Fibroblast of the aortic adventitia (primary cell): ENCODE data around the gene TMEM212. TPM values are rescaled to one million over a fixed set of nuclear protein-coding genes. Genes with fewer than 3 reads are reported as not detected.
"Not testable (repeated sequence)": the region's sequence is repeated elsewhere in the genome, so short reads cannot be mapped to it uniquely, and the experiment has no call there.

ENCODE experiments used
- DNase-seq: peaks from one replicate; pipeline ENCODE4 v3.0.0-alpha.2; 2010; ENCODE audit warnings: low read depth
- H3K4me3 ChIP-seq: 2 replicates; pipeline ENCODE4 v1.5.1; 2011; ENCODE audit warnings: low read depth, mild to moderate bottlenecking, control low read depth, low read length, moderate library complexity
- total RNA-seq: library from RNA; depleted of rRNA; stranded (reverse); fragments of >200 nt; gene quantifications from 2 replicates; pipeline ENCODE4 v1.2.3, GENCODE V29; 2012; ENCODE audit warnings: low replicate concordance
- TF ChIP-seq, protein P1 (sequence below): IDR thresholded peaks from 2 replicates; pipeline ENCODE4 v1.5.1; 2011; ENCODE audit warnings: mild to moderate bottlenecking, low read length, control low read depth, inconsistent platforms; ENCODE audit not compliant: insufficient read depth

The TMEM212 gene
- total RNA-seq, 1 donor: not detected

DNA sequence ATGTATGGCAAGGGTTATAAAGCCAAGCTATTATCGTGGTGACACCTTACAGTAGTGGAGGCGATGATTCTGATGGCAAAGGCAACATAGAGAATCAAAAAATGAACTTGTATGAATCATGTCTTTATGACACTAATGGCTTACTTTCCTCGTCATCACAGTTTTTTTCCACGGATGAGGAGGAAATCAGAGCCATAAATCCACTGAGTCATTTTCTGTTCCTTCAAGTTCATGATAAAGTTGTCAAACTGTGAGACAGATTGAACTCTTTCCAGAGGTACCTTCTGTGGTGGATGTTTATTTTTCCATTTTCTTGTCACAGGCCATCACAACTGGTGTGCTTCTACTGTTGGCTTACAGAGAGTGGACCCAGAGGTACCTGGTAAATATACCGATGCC lies 8.5 kb downstream of the TMEM212 start:
- TF ChIP-seq, protein P1, sequence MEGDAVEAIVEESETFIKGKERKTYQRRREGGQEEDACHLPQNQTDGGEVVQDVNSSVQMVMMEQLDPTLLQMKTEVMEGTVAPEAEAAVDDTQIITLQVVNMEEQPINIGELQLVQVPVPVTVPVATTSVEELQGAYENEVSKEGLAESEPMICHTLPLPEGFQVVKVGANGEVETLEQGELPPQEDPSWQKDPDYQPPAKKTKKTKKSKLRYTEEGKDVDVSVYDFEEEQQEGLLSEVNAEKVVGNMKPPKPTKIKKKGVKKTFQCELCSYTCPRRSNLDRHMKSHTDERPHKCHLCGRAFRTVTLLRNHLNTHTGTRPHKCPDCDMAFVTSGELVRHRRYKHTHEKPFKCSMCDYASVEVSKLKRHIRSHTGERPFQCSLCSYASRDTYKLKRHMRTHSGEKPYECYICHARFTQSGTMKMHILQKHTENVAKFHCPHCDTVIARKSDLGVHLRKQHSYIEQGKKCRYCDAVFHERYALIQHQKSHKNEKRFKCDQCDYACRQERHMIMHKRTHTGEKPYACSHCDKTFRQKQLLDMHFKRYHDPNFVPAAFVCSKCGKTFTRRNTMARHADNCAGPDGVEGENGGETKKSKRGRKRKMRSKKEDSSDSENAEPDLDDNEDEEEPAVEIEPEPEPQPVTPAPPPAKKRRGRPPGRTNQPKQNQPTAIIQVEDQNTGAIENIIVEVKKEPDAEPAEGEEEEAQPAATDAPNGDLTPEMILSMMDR: no peak
- H3K4me3 ChIP-seq: no peak overlapping the region
- peak; percentile 88 for DNase-seq

DNA sequence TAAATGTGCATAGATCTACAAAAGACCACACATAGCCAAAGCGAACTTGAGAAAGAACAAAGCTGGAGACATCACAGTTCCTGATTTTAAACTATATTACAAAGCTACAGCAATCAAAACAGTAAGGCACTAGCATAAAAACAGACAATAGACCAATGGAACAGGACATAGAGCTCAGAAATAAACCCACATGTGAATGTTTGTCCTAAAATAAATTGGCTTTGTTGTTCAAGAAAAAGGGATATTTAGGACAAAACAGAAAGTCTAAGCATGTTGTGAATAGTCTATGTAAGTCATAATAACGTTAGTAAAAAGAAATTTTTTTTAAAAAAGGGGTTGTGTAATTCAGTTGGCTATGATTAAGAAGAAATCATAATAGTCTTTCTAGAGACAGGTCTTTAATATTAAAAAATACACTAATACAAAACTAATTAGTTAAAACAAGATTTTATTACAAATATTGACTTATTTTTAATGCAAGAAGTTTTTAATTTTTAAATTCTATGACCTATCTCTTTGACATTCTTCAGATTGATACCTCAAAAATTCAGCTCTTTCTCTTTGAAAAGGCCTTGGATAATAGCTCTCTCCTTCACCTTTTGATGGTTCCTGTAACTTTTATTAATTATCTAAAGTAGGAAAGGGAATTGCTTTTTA lies 11.6 kb downstream of the TMEM212 start:
- TF ChIP-seq, protein P1: no peak
- H3K4me3 ChIP-seq: no peak overlapping the region

DNA sequence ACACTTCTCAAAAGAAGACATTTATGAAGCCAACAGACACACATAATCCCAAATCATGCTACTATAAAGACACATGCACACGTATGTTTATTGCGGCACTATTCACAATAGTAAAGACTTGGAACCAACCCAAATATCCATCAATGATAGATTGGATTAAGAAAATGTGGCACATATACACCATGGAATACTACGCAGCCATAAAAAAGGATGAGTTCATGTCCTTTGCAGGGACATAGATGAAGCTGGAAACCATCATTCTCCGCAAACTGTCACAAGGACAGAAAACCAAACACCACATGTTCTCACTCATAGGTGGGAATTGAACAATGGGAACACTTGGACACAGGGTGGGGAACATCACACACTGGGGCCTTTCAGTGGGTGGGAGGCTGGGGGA lies 15.6 kb downstream of the TMEM212 start:
- H3K4me3 ChIP-seq, DNase-seq: not testable (repeated sequence)

More for the DNA sequence above, 11.6 kb downstream of the TMEM212 start:
- DNase-seq: no peak

DNA sequence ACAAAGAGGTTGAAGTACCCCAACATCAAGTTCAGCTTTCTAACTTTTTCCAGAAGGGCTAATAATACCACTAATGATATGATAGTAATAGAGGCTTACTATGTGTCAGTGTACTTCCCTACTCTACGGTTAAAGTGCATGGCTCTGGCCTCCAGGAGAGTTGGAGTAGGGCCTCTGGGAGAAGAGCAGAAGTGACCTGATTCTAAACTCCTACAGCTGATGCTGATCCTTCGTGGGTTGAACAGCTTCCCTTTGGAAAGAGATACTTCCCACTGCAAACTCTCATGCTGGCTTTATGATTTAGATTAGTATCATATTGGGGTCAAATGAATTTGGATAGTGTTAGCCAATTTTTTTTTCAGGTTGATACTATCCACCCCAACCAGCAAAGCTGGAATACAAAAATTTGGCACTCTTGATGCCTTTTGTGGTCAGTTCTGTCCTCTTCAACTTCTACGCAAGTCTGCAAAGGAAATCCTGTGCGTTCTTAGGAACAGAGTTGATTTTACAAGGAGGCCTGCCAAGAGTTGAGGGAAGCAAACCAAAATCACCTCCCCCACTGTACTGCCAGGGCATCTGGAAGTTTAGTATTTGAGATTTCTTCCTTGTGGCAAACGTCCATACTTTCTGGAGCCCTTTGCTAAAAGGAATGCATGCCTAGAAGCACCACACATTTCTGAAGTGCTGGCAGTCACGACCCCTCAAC lies 17.8 kb downstream of the TMEM212 start:
- TF ChIP-seq, protein P1: no peak
- peak; percentile 97 for DNase-seq
- H3K4me3 ChIP-seq: no peak overlapping the region

DNA sequence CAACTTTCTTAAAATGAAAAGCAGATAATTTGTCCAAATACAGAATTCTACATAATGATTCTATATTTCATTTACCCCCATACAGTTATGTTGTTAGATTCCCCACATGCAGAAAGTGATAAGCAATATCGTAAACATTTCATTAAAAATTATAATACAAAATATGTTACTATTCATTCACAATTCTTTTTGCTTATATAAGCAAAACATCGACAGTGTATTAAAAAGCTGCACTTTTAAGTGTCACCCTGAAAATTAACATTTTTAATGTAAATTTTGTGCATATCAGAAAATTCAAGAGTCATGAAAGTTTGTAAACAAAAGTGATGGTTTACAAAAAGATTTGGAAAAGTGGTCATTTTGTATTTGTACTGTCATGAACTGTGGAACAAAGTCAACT lies 19.2 kb downstream of the TMEM212 start:
- TF ChIP-seq, protein P1: no peak
- H3K4me3 ChIP-seq: no peak overlapping the region
- DNase-seq: no peak

DNA sequence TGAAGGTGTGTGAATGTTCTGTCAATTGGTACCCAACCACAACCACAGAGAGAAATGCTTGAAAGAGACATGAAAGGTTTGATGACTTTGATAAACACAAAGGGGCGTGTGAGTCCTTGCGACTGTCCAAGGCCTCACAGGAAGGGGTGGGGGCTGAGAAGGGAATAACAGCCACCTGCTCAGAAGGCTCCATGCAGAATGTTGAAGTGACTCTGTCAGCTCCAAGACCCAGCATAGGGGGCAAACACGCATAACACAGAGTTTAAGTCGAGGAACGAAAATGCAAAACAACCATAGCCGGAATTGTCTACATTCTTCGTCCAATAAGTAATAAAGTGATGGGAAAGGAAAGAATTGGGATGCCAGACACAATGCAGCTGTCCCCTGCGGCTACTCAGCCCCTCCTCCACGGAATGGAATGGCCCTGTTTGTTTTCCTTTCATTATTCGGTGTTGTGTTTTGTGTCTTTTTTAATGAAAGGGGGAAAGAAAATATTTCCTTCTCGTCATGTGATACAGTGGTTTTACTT lies 19.9 kb downstream of the TMEM212 start:
- DNase-seq: peak; percentile 64
- TF ChIP-seq, protein P1: no peak
- H3K4me3 ChIP-seq: no peak overlapping the region

DNA sequence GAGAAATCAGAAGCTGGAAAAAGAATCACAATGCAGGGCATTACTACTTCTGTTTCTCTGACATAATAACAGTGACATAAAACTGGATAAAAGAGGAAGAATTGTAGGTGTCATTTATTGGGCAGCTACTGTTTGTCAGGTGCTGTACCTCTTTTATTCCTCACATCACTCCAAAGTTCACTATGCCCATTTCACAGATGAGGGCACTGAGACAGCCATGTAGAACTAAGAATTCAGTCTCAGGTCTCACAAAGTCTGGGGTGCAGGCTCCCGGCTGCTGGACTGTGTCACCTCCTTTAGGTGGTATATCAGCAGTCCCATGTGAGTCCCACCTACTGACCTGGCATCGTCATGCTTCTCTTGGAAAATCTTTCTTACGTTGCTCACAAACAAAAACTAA lies 20.8 kb downstream of the TMEM212 start:
- TF ChIP-seq, protein P1: no peak
- no peak overlapping the region for H3K4me3 ChIP-seq
- no peak for DNase-seq
